Stimulated activated CD4-positive, alpha-beta T cell treated with anti-CD3 and anti-CD28 coated beads, TNF-alpha, amount 100 ng/mL, for 48 hours (primary cell): ENCODE data around the gene ICA1.
A peak's percentile ranks its signal among the peaks of the same experiment; 100 is the strongest.

ENCODE experiments used
- DNase-seq, 3 donors: peaks; one replicate each; pipeline ENCODE4 v3.0.0-alpha.2; 2020; ENCODE audit warnings: low read depth in 3 of 3

The ICA1 gene

DNA sequence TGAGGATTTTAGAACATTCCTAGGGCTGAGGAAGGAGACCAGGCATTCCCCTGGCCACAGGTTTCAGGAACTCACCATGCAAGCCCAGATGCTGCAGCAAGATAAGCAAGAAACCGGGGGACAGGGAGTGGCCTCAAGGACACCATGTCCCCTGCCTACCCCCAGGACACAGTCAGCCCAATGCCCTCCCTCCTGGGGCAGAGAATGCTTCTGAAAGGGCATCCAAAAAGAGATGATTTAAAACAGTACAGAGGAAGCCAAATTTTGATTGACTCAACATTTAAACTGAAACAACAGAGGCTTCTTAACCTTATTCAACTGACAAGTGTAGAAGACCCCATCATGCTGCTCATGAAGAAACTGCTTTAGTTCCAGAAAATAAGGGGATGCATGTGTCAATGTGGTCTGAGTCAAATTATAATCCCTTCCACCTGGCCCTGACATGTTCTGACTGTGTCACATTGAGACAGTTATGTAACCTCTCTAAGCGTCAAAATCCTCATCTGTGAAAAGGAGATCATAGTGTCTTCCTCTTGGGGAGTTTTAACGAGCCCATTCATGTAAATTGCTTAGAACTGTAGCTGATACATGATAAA lies 60.0 kb downstream of the ICA1 start:
- no peak for DNase-seq

GRCh38 chr7:8200717-8201116 lies 61.2 kb downstream of the ICA1 start:
- no peak for DNase-seq

- no peak for DNase-seq
Observed at GRCh38 chr7:8200316-8200715, 61.7 kb downstream of the ICA1 start.

GRCh38 chr7:8197994-8198698 lies 63.8 kb downstream of the ICA1 start:
- DNase-seq, result no peak

DNA sequence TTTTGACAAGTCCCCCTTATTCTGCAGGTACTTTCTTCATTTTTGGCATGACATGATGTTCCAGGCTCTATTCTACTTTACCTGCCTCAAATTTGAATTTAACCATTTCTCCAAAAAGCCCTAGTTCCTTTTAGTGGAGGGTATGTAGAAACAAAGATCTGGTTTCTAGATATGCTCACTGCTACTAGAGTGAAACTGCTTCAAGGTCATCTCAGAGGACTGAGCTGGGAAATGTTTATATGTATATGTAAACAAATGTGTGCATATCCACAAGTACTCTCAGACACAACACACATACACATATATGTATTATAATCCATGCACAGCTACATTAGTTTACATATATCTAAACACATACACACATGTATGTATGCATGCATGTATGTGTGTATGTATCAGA lies 69.1 kb downstream of the ICA1 start:
- DNase-seq, result no peak

DNA sequence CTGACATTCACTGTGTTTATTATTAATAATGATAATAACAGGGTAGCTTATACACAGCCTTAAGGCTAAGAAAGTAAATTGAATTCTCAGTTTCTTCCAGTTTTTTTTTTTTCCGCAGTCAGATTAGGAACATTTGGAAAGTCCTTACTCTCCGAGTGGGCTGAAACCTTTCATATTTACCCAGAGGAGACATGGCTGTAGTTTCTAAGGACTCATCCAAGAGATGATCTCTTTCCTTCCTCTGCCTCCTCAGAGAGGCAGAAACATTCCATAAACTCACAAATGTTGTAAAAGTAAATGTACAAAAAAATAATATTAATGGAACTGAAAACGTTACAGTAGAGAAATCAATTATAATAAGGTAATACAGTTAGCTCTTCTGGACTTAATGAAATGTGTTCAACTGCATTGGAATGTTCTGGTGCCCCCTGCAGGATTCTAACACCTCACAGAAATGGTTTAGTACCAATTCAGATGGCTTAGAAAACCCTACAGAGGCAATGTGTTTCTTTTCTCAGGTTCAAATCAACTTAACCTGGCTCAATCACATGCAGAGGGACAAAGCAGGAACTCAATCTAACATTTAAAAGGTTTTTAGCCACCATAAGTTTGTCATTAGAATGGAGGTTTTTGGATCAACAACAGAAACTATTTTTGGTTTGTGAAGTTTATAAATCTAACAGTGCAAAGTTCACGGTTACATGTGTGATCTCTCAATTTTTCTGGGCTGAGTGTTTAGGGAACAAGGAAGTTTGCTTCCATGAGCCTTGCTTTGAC lies 71.7 kb downstream of the ICA1 start:
- DNase-seq, result peak in 2 of 3 donors; percentile 27 to 51

DNA sequence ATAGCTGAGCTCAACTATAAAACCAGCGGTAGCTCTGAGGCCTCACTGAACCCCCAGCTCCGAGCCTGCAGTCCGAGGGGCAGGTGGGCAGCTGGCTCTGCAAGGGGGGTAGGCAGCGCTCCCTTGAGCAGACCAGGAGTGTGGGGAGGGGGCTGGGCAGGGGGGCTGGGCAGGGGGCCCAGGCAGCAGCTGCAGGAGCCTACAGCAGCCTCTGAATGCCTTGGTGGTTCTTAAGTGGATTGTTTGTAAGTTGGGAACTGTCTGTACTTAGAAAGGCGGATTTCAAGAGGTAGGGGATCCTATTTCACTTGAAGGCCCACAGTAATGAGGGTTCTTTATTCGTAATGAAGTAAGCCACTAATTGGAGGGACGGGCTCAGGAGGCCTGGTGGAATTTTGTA lies 72.3 kb downstream of the ICA1 start:
- DNase-seq, result no peak

GRCh38 chr7:8185926-8186683 lies 75.9 kb downstream of the ICA1 start:
- no peak for DNase-seq

DNA sequence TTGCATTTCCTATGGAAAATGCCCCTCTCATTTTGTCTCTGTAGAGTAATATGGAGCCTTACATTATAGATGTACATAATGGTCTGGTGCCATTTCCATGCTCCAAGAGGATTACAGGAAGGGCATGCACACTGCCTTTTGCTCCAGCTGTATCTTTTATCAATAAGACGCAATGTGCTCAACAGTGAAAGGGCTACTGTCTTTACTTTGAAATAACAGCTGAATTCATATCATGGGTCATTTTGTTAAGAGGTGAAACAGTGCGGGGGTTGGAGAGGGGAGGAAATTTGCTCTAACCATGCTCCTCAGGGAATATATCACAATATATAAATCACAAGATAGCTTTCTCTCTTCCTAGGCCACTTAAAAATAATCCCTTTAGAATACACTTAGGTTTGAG lies 77.7 kb downstream of the ICA1 start:
- DNase-seq, result no peak

- DNase-seq, result no peak
Observed at GRCh38 chr7:8179486-8179885, 82.5 kb downstream of the ICA1 start.

DNA sequence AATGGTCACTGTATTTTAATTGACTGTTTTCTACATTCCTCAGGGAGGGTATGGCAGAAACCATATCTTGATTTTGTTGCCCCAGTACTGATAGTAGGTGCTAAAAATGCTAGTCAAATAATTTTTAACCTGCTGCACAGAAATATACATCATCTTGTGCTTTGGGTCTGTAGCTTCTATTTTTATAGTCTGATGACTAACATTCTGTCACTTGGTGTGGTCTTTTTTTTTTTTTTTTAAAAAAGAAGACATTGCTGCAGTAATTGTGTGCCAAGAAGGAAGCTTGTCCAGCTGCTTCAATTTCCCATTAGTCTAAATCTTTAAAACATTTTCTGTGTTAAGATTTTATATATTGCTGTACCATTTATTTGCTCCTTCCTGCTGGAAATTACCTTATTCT lies 83.6 kb downstream of the ICA1 start:
- no peak for DNase-seq

- DNase-seq, result no peak
Observed at GRCh38 chr7:8177109-8177933, 84.6 kb downstream of the ICA1 start.

GRCh38 chr7:8176370-8177081 lies 85.4 kb downstream of the ICA1 start:
- DNase-seq, result peak in 2 of 3 donors; percentile 27 to 47

GRCh38 chr7:8175929-8176369 lies 86.0 kb downstream of the ICA1 start:
- DNase-seq, result no peak

GRCh38 chr7:8172372-8173354 lies 89.3 kb downstream of the ICA1 start:
- DNase-seq, result no peak

GRCh38 chr7:8169171-8169570 lies 92.8 kb downstream of the ICA1 start:
- DNase-seq, result no peak

GRCh38 chr7:8168336-8168735 lies 93.6 kb downstream of the ICA1 start:
- no peak for DNase-seq

- no peak for DNase-seq
Observed at GRCh38 chr7:8165150-8165549, 96.8 kb downstream of the ICA1 start.

GRCh38 chr7:8162181-8162580 lies 99.8 kb downstream of the ICA1 start:
- DNase-seq, result no peak
